Measurements from ENCODE around the gene TSHZ2.

GRCh38 chr20:52994184-52994970 lies 22.2 kb downstream of the TSHZ2 start:
- TF ChIP-seq, protein P1, sequence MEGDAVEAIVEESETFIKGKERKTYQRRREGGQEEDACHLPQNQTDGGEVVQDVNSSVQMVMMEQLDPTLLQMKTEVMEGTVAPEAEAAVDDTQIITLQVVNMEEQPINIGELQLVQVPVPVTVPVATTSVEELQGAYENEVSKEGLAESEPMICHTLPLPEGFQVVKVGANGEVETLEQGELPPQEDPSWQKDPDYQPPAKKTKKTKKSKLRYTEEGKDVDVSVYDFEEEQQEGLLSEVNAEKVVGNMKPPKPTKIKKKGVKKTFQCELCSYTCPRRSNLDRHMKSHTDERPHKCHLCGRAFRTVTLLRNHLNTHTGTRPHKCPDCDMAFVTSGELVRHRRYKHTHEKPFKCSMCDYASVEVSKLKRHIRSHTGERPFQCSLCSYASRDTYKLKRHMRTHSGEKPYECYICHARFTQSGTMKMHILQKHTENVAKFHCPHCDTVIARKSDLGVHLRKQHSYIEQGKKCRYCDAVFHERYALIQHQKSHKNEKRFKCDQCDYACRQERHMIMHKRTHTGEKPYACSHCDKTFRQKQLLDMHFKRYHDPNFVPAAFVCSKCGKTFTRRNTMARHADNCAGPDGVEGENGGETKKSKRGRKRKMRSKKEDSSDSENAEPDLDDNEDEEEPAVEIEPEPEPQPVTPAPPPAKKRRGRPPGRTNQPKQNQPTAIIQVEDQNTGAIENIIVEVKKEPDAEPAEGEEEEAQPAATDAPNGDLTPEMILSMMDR (conservative IDR thresholded peaks at IDR 0.05 in 1 of 2, IDR thresholded peaks at IDR 0.05 in 1 of 2; ENCODE audit: extremely low read depth in 1 of 2, insufficient read depth in 1 of 2, low read depth in 1 of 2, low read length in 2 of 2): no peak
- no peak for TF ChIP-seq EZH2 (IDR thresholded peaks at IDR 0.05; ENCODE audit: borderline replicate concordance, low read length)
